GM18508 (cell line): ENCODE data around the gene PBX1.

Experiments used
- ATAC-seq: cut with Tn5 transposase; IDR thresholded peaks from one replicate; pipeline ENCODE4 v1.9.1; 2021; ENCODE audit warnings: moderate number of reproducible peaks; ENCODE audit not compliant: insufficient read depth, unreplicated experiment

Gene PBX1

DNA sequence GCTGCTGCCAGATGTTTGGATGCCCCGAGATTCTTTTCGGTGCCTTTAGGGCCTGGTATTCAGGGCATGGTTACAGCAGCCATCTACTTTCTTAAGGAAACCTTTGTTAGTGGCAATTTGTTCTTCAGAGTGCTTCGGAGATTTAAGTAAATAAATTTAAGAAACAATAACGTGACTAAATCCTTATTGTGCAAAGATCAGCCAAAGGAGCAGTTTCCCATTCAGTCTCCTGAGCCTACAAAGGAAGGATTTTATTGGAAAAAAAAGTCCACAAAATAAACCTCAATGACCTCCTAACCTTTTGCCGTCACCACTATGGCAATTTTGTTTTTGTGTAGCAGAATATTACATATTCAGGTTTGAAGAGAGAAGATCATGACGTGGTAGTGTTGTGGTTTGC, 231.1 kb downstream of the PBX1 start:
- no peak for ATAC-seq

- no peak for ATAC-seq
Measured at GRCh38 chr1:164792410-164793004, 233.5 kb downstream of the PBX1 start.

- no peak for ATAC-seq
Measured at GRCh38 chr1:164794356-164794755, 235.4 kb downstream of the PBX1 start.

DNA sequence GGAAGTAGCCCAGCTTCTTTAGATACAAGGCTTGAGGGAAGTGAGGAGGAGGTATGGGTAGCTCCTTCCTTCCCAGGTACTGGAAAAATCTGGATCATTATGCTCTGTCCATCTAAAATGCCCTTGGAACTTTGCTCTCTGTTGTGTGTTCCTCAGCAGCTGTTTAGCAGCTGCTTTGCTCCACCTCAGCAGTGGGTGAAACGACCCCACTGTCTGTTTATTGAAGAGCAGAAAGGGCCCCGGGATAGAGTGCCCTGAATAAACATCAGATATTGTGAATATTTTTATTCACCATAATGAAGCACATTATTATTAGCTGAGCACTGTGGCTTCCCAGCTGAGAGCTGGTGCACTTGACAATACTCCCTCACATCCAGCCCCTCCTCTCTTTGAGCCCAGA, 237.9 kb downstream of the PBX1 start:
- no peak for ATAC-seq

- ATAC-seq, result no peak
Measured at GRCh38 chr1:164801246-164801731, 242.3 kb downstream of the PBX1 start.

DNA sequence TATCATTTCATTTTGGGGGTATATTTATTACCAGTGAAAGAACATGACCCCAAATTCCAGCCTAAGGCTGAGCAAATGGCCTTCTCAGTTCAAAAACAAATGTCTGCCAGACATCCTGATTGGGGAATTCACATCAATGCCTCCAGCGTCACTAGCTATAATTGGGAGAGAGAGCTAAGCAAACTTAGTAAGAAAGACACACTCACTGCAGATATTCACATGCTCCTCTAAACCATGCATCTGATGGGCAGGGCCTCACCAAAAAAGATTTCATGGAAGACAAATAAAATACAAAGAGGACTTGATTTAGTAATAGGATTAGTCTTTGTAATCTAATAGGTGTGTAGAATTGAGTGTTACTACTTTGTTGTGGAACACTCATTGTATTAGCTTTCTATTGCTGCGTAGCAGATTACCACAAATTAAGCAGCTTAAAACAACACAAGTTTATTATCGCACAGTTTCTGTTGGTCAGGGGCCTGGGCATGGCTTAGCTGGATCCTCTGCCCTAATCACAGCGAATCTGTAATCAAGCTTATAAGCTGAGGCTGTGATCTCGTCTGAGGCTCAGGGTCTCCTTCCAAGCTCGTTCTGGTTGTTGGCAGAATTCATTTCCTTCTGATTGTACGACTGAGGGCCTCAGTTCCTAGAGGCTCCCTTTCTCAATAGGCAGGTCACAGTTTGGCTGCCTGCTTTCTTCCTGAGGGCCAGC, 243.0 kb downstream of the PBX1 start:
- no peak for ATAC-seq

DNA sequence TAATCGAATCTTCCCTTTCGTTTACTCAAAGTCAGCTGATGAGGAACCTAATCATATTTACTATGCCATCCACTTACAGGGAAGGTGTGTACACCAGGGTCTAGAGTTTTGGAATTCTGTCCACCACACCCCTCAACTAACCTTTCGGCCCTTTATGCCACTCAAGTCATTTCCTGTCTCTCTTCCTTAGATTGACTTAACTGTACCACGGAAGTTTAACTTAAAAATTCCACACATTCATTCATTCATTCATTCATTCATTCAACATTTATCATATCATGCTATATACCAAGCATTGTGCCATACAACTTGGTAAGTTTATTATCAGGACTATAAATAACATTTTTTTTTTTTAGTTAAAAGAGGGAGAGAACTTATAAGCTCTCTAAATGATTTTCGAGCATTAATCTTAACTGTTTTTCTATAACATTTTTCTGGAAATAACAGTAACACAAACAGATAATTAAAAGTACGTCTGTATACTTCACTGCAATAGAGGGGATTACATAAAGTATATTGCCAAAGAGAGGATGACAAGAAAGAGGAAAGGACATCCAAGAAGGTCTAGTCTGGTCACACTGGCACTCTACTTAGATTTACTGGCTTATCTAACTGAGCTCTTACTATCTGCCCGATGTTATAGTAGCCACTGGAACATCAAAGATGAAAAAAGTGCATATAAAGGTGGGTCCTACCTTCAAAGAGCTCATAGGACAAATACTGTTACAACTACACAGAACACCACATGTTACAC, 243.7 kb downstream of the PBX1 start:
- ATAC-seq, result no peak

DNA sequence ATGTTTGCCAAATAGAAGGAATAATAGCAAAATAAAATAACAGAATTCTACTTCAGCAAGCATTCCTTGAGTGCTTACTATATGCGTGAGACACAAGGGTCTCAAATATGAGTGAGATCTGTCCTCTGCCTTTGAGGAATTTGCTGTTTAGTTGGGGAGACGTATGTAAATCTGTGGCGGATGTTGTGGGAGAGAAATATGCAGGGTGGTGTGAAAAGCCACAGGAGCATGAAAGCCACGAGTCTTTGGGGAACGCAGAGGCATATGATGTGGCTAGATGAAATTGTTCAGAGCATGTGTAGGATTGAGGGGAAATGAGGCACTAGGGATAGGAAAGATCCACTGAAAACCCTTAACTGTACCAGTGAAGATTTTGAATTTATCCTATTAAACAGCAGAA, 244.4 kb downstream of the PBX1 start:
- no peak for ATAC-seq

DNA sequence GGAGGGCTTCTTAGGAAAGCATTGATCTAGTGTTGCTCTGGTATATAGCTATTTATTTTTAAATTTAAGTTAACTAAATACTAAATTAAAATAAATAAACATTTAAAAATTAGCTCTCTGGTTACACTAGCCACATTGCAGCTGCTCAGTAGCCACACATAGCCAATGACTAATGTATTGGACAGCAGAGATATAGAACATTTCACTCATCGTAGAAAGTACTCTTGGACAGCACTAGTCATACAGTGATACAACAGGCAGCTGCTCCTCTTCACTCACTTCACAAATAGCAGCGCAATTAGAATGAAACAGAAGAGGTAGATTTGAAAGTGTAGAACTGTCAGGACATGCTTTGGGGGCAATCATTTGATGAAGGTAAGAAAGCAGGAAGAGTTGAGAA, 245.4 kb downstream of the PBX1 start:
- no peak for ATAC-seq

DNA sequence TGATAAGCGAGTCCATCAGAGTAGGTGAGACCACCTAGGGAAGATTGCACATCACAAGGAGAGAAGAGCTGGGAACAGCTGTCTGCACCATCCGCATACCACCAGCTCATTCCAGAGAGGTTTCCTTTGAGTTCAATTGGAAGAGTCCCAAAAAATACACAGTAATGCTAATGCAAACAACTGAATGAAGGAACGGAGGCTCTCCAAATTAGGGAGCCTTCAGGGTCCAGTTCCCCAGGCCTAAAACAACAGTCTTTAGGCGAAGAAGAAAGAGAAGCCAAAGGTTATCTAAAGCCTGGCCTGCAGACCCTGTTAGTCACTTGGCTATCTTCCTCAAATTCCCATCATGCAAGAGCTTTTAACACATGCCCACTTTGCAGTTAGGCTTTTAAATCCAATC, 246.4 kb downstream of the PBX1 start:
- no peak for ATAC-seq

- ATAC-seq, result no peak
Measured at GRCh38 chr1:164806531-164806930, 247.5 kb downstream of the PBX1 start.

GRCh38 chr1:164813776-164814175, 254.8 kb downstream of the PBX1 start:
- ATAC-seq, result no peak

DNA sequence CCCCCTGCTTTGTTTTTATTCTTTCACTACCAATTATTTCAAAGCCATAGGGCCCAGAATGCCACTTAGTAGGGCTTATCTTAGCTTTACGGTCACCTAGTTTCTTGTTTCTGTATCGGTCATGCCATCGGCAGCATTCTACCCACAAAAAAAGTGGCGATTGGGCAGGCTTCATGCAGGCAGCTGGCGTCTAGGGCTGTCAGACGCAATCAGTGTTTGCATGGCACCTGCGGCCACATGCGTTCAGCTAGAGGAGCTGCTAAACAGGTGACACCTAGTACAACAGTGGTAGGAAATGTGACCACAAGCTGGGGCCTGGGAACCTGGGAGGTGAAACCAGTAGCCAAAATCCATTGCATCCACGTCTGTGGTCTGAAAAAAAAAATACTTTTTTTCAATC, 262.7 kb downstream of the PBX1 start:
- no peak for ATAC-seq

GRCh38 chr1:164823486-164824279, 264.7 kb downstream of the PBX1 start:
- ATAC-seq, result no peak

- no peak for ATAC-seq
Measured at GRCh38 chr1:164824542-164824941, 265.6 kb downstream of the PBX1 start.

- no peak for ATAC-seq
Measured at GRCh38 chr1:164830628-164831027, 271.6 kb downstream of the PBX1 start.

DNA sequence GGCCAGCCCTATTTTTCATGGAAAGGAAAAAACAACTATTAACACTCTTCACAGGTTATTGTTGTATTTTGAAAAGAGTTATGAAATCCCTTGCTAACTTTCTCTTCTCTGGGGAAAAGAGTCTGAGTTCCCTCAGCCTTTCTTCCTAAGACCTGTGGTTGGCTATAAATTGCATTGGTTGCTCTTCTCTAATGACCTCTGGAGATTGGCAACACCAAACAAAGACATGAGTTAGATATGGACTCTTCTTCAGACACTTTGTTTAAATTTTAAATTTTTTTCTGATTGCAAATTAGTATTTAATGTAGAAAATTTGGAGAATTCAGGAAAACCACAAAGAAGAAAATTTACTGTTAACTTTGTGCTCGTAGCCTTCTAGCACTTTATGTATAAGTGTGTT, 275.7 kb downstream of the PBX1 start:
- ATAC-seq, result no peak

DNA sequence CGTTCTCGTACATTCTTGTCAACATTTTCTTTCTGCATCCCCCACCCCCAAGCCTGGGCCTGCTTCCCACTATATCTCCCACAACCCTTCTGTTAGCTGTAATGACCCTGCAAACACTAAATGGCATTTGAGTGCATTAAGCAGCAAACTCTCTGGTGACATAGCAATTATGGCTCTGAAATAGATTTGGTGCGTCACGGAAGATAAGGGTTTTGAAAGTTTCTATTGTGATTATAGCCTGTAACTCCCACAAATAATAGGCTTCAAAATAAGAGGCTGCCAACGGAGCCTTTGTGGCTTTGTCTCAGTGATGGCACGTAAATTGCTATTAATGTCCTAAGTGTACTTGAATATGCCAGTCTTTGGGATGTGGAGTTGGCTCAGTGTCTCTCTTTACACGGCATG, 277.6 kb downstream of the PBX1 start:
- no peak for ATAC-seq

DNA sequence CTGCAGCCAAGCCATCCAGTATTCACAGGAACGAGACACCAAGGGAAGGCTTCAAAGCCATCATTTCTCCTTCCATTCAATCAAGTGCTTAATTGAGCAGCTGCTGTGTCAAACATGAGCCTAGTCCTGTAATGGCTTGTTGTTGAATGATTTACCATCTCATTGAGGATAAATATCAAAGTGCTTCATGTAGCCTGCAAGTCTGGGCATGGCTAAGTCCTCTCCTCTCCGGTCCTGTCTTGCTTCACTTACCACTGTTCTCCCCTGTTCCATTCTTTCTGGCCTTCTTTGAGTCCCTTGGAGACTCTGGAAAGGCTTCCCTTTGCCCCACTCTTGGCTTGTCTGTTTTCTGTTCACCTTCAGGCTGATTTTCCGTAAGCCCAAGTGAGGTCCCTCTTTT, 279.8 kb downstream of the PBX1 start:
- no peak for ATAC-seq

- ATAC-seq, result no peak
Measured at GRCh38 chr1:164840936-164841335, 282.0 kb downstream of the PBX1 start.
